ENCODE results near the gene SETD1B.
"Not testable (repeated sequence)": the region's sequence is repeated elsewhere in the genome, so short reads cannot be mapped to it uniquely, and the experiment has no call there.

DNA sequence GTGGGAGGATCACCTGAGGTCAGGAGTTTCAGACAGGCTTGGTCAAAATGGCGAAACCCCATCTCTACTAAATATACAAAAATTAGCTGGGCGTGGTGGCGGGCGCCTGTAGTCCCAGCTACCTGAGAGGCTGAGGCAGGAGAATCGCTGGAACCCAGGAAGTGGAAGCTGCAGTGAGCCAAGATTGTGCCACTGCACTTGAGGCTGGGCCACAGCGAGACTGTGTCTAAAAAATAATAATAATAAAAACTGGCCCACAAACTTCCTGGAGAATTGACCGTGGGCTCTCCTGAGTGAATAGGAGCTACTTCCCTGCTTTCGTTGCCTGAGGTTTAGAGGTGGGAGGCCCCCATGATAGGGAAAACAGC lies 72.3 kb downstream of the SETD1B start:
- TF ChIP-seq POLR2A, EP300 (IDR thresholded peaks at IDR 0.05): not testable (repeated sequence)
- TF ChIP-seq, protein P1, sequence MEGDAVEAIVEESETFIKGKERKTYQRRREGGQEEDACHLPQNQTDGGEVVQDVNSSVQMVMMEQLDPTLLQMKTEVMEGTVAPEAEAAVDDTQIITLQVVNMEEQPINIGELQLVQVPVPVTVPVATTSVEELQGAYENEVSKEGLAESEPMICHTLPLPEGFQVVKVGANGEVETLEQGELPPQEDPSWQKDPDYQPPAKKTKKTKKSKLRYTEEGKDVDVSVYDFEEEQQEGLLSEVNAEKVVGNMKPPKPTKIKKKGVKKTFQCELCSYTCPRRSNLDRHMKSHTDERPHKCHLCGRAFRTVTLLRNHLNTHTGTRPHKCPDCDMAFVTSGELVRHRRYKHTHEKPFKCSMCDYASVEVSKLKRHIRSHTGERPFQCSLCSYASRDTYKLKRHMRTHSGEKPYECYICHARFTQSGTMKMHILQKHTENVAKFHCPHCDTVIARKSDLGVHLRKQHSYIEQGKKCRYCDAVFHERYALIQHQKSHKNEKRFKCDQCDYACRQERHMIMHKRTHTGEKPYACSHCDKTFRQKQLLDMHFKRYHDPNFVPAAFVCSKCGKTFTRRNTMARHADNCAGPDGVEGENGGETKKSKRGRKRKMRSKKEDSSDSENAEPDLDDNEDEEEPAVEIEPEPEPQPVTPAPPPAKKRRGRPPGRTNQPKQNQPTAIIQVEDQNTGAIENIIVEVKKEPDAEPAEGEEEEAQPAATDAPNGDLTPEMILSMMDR (IDR thresholded peaks at IDR 0.05): not testable (repeated sequence)
